ENCODE measurements around the gene BPTF.
"Not testable (repeated sequence)": the region's sequence is repeated elsewhere in the genome, so short reads cannot be mapped to it uniquely, and the experiment has no call there.

The BPTF gene

GRCh38 chr17:67845374-67845773, 20.1 kb downstream of the BPTF start:
- H3K9me3 ChIP-seq (ENCODE audit: control insufficient read depth, insufficient read depth, low read depth, low read length): no peaks in the 10 kb centered on the region
- ChIA-PET POLR2A (no interaction called here), CTCF (interaction anchor here (1.4 kb wide), 1 partner anchor 11 kb away, joined by 6 read pairs; no protein-coding TSS in a partner anchor)
- H3K4me1 ChIP-seq (ENCODE audit: control insufficient read depth, insufficient read depth, low read length): peaks cover 14% of the 10 kb centered on the region
- H3K36me3 ChIP-seq (ENCODE audit: control insufficient read depth in 2 of 2, insufficient read depth in 1 of 2, low read length in 2 of 2): no peaks in the 10 kb centered on the region; a peak in 1 of 3 replicates
- no peak overlapping the region for H3K27ac ChIP-seq (ENCODE audit: extremely low read depth, low read depth, low read length)
- H3K4me3 ChIP-seq (ENCODE audit: low read depth, low read length): no peak overlapping the region
- no peak for TF ChIP-seq ZXDB (tag by site-specific recombination; IDR thresholded peaks at IDR 0.05)
- no peak for TF ChIP-seq KLF9 (tag by site-specific recombination; IDR thresholded peaks at IDR 0.05; ENCODE audit: low read depth)
- no peak for TF ChIP-seq ZNF341 (tag by site-specific recombination; IDR thresholded peaks at IDR 0.05; ENCODE audit: low read depth)
- no peak for TF ChIP-seq ZNF629 (tag by site-specific recombination; IDR thresholded peaks at IDR 0.05)
- TF ChIP-seq ZNF514 (tag by site-specific recombination; IDR thresholded peaks at IDR 0.05): no peak
- TF ChIP-seq ZNF558 (tag by site-specific recombination; IDR thresholded peaks at IDR 0.05): no peak
- no peak for TF ChIP-seq ZSCAN30 (tag by site-specific recombination; IDR thresholded peaks at IDR 0.05)

DNA sequence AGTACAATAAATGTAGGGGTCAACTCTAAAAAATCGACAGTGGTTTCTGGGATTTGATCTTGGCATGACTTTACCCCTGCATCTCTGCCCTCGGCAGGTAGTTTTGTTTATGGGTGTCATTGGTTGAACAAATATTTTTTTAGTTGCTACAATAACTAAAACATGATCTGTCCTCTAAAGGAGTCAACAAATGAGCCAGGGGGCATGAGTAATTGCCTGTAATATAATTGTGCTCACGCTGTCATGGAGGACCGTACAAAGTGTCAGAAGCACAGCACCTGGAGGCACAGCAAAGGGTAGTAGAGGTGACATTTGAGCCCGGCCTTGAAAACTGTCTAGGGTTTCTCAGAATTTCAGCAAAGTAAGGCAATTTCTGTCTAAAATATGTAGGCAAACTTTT, 22.9 kb downstream of the BPTF start:
- H3K4me3 ChIP-seq (ENCODE audit: low read depth, low read length); H3K9me3 ChIP-seq (ENCODE audit: control insufficient read depth, insufficient read depth, low read depth, low read length); POLR2A ChIA-PET; CTCF ChIA-PET; H3K36me3 ChIP-seq (ENCODE audit: control insufficient read depth in 2 of 2, insufficient read depth in 1 of 2, low read length in 2 of 2): not testable (repeated sequence)
- Histone ChIP-seq H3K4me1 (ENCODE audit: control insufficient read depth, insufficient read depth, low read length) (peaks cover 14% of the 10 kb centered on the region), H3K27ac (ENCODE audit: extremely low read depth, low read depth, low read length) (0 out of 2 replicates have a peak overlapping the region, but pooled peaks have one; percentile 1)
- TF ChIP-seq OSR2 (tag by site-specific recombination; IDR thresholded peaks at IDR 0.05): peak; percentile 71
- TF ChIP-seq ZIC2 (tag by site-specific recombination; IDR thresholded peaks at IDR 0.05): peak; percentile 34; the same call in 1 of the 2 replicates
- 0 out of 2 replicates have a peak, but pooled peaks have one; percentile 20 for TF ChIP-seq ZNF664 (tag by site-specific recombination; IDR thresholded peaks at IDR 0.05)
- 0 out of 2 replicates have a peak, but pooled peaks have one; percentile 40 for TF ChIP-seq WT1 (tag by site-specific recombination; IDR thresholded peaks at IDR 0.05)
- peak; percentile 53; the same call in 1 of the 2 replicates for TF ChIP-seq FEZF1 (tag by site-specific recombination; IDR thresholded peaks at IDR 0.05)

DNA sequence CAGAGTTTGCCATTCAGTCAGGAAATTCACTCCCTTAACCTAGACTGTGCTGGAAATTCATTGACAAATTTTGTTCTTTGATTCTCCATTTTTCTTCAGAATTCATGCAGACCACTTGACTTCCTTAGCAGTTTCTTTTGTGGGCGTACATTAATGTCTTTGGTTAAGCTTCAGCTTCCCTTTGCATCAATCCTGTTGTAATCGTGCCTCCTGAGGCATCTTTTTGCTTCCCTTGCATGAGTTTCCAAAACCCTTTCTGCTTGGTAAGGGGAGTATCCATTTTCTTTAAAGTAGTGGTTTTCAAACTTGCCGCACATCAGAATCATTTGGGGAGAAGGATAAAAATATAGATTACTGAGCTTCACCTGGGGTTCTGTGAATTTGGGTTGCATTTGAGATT, 23.5 kb downstream of the BPTF start:
- peaks cover 14% of the 10 kb centered on the region for H3K4me1 ChIP-seq (ENCODE audit: control insufficient read depth, insufficient read depth, low read length)
- POLR2A ChIA-PET; CTCF ChIA-PET; H3K4me3 ChIP-seq (ENCODE audit: low read depth, low read length); H3K27ac ChIP-seq (ENCODE audit: extremely low read depth, low read depth, low read length); H3K9me3 ChIP-seq (ENCODE audit: control insufficient read depth, insufficient read depth, low read depth, low read length); H3K36me3 ChIP-seq (ENCODE audit: control insufficient read depth in 2 of 2, insufficient read depth in 1 of 2, low read length in 2 of 2): not testable (repeated sequence)

GRCh38 chr17:67850991-67851631, 25.8 kb downstream of the BPTF start:
- H3K4me1 ChIP-seq (ENCODE audit: control insufficient read depth, insufficient read depth, low read length): peaks cover 14% of the 10 kb centered on the region
- H3K27ac ChIP-seq (ENCODE audit: extremely low read depth, low read depth, low read length): no peak overlapping the region
- TF ChIP-seq, protein P1, sequence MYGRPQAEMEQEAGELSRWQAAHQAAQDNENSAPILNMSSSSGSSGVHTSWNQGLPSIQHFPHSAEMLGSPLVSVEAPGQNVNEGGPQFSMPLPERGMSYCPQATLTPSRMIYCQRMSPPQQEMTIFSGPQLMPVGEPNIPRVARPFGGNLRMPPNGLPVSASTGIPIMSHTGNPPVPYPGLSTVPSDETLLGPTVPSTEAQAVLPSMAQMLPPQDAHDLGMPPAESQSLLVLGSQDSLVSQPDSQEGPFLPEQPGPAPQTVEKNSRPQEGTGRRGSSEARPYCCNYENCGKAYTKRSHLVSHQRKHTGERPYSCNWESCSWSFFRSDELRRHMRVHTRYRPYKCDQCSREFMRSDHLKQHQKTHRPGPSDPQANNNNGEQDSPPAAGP (tag by site-specific recombination; IDR thresholded peaks at IDR 0.05): no peak
- TF ChIP-seq ZNF24 (tag by site-specific recombination; IDR thresholded peaks at IDR 0.05): no peak
- TF ChIP-seq, protein P2, sequence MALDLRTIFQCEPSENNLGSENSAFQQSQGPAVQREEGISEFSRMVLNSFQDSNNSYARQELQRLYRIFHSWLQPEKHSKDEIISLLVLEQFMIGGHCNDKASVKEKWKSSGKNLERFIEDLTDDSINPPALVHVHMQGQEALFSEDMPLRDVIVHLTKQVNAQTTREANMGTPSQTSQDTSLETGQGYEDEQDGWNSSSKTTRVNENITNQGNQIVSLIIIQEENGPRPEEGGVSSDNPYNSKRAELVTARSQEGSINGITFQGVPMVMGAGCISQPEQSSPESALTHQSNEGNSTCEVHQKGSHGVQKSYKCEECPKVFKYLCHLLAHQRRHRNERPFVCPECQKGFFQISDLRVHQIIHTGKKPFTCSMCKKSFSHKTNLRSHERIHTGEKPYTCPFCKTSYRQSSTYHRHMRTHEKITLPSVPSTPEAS (tag by site-specific recombination; IDR thresholded peaks at IDR 0.05): no peak
- TF ChIP-seq ZNF837 (tag by site-specific recombination; IDR thresholded peaks at IDR 0.05): no peak
- no peak for TF ChIP-seq ZNF777 (tag by site-specific recombination; IDR thresholded peaks at IDR 0.05; ENCODE audit: borderline replicate concordance)
- no peak for TF ChIP-seq ZNF843 (tag by site-specific recombination; IDR thresholded peaks at IDR 0.05)
- no peak for TF ChIP-seq ZNF366 (tag by site-specific recombination; conservative IDR thresholded peaks at IDR 0.05)
- ChIA-PET POLR2A (no interaction called here), CTCF (interaction anchor here (0.6 to 1.0 kb wide), 2 partner anchors 50 to 77 kb away, joined by 4 to 5 read pairs; no protein-coding TSS in a partner anchor)
- no peak overlapping the region for H3K4me3 ChIP-seq (ENCODE audit: low read depth, low read length)
- H3K36me3 ChIP-seq (ENCODE audit: control insufficient read depth in 2 of 2, insufficient read depth in 1 of 2, low read length in 2 of 2): peaks cover 4 to 20% of the 10 kb centered on the region in 2 experiments
- no peaks in the 10 kb centered on the region for H3K9me3 ChIP-seq (ENCODE audit: control insufficient read depth, insufficient read depth, low read depth, low read length)
